ENCODE results near the gene ADAMTS17. TPM values are rescaled to one million over a fixed set of nuclear protein-coding genes. Genes with fewer than 3 reads are reported as not detected.

ADAMTS17 gene
- total and polyA plus RNA-seq, 9 of the 15 experiments (the other 6 are each of a cell fraction or from before 2014, with no cell fraction given), result 0.01 to 0.14 (median 0.07) TPM; not detected in 6

DNA sequence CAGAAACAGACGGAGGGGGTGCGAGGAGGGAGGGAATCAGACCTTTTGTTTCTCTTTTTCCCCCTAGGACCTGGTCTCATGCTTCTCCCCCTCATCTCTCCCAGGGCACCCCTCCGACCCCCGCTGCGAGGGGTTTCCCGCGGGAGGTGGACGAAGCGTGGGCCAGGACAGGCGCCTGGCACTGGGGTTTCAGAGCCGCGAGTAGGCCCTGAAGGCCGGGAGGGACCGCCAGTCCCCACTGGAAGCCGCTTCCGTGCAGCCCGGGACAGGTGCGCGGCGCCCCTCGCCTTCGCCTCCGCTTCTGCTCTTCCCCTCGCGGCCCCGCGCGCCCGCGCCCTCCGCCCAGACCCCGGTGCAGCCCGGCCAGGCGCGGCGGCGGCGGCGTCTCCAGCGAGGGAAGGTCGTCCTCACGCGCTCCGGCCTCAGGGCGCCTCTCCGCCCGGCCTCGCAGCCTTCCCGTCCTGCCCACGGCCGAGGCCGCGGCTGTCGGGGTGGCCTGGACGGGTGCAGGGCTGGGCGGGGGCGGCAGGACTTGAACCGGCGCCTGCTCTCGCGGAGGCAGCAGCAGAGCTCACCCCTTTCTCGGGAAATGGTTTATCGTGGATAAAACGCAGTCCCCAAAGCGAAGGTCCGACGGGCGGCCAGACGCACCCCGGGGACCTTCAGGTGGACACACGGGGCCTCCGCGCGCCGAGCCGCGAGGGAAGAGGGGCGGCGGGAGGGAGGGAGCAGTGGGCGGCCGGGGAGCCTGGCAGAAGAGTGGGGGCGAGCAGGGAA is 31.5 kb upstream of the ADAMTS17 start (continued):
- TF ChIP-seq YBX1 (IDR thresholded peaks at IDR 0.05) (no peak), NR4A1 (CRISPR knock-in tag; IDR thresholded peaks at IDR 0.05) (no peak), NR4A1 (tag; IDR thresholded peaks at IDR 0.05) (no peak), FUS (optimal IDR thresholded peaks at IDR 0.05; ENCODE audit: low read depth, low read length) (no peak), PRPF4 (IDR thresholded peaks at IDR 0.05; ENCODE audit: insufficient read depth, low read depth, low read length, poor library complexity, severe bottlenecking) (no peak), ZFP30 (CRISPR knock-in tag; IDR thresholded peaks at IDR 0.05; ENCODE audit: borderline replicate concordance) (no peak), ZNF174 (CRISPR knock-in tag; IDR thresholded peaks at IDR 0.05) (no peak)

DNA sequence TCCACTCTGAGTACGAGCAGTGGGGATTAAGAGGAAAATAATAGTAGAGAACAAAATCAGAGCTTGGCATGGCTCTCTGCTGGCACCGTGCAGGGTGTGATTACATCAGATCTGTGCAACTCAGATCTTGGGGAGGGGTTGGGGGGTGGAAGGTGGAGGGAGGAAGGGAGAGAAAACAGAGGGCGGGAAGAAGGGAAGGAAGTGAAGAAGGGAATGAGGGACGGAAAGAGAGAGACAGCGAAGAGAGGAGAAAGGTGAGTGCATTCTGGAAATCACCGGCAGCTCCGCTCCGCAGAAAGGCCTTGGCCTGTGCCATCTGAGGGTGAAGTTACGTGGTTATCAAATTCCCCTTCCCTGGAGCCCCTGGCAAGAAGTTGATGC is 31.0 kb upstream of the ADAMTS17 start:
- H2AFZ ChIP-seq (ENCODE audit: low read depth, low read length), result no peak overlapping the region
- POLR2A ChIA-PET, result no interaction called here
- H3K36me3 ChIP-seq (ENCODE audit: control insufficient read depth, insufficient read depth, low read length), result no peaks in the 10 kb centered on the region
- no peaks in the 10 kb centered on the region for H4K20me1 ChIP-seq (replicated peaks; ENCODE audit: control insufficient read depth, insufficient read depth, low read length)
- no peaks in the 10 kb centered on the region for H3K79me2 ChIP-seq (ENCODE audit: control insufficient read depth, insufficient read depth, low read length)
- FAIRE-seq (no peak), DNase-seq (ENCODE audit: extremely low read depth in 1 of 4, low spot score in 3 of 4) (no peak), ATAC-seq (no peak)
- no peaks in the 10 kb centered on the region for H3K9me1 ChIP-seq (ENCODE audit: control insufficient read depth, insufficient read depth, low read length)
- H3K9me3 ChIP-seq (replicated peaks; ENCODE audit: control insufficient read depth, insufficient read depth, low read depth, low read length), result no peaks in the 10 kb centered on the region
- BruUV-seq (replicated peaks), result no TSS peak
- no peak overlapping the region for H3K4me2 ChIP-seq (ENCODE audit: insufficient read depth, low read length)
- intact Hi-C loops (cut with micrococcal nuclease), result no loop called here
- no peaks in the 10 kb centered on the region for H3K4me1 ChIP-seq (replicated peaks in 1 of 2; ENCODE audit: control insufficient read depth in 2 of 2, insufficient read depth in 2 of 2, low read length in 2 of 2)
- H3K27me3 ChIP-seq (ENCODE audit: control insufficient read depth in 2 of 2, insufficient read depth in 2 of 2, low read length in 2 of 2), result peaks cover 2 to 8% of the 10 kb centered on the region in 2 experiments; a peak in 2 of 5 replicates
- in situ Hi-C loops (cut with MboI), result no loop called here
- no peak overlapping the region for H3K4me3 ChIP-seq
- H3K9ac ChIP-seq (ENCODE audit: insufficient read depth in 1 of 2, low read depth in 2 of 2, low read length in 2 of 2), result no peak overlapping the region
- CTCF ChIA-PET (ENCODE audit: low intra/inter-chr PET ratio), result no interaction called here
- 12% methylated on average over 6 of the region's 9 CpGs for WGBS (ENCODE audit: insufficient coverage, low coverage, missing lambda C conversion rate)
- H3K27ac ChIP-seq (ENCODE audit: extremely low read depth, low read depth, low read length), result no peak overlapping the region
- TF ChIP-seq TAF7 (tag; IDR thresholded peaks at IDR 0.05) (no peak), EGR1 (conservative IDR thresholded peaks at IDR 0.05) (no peak), SRSF3 (IDR thresholded peaks at IDR 0.05; ENCODE audit: insufficient read depth, low read length) (no peak), JUNB (CRISPR knock-in tag; conservative IDR thresholded peaks at IDR 0.05) (no peak), MTA3 (IDR thresholded peaks at IDR 0.05; ENCODE audit: borderline replicate concordance) (no peak), MCM2 (IDR thresholded peaks at IDR 0.05; ENCODE audit: low read depth) (no peak), RHOXF2B (CRISPR knock-in tag; conservative IDR thresholded peaks at IDR 0.05) (no peak)
- TF ChIP-seq, protein P1, sequence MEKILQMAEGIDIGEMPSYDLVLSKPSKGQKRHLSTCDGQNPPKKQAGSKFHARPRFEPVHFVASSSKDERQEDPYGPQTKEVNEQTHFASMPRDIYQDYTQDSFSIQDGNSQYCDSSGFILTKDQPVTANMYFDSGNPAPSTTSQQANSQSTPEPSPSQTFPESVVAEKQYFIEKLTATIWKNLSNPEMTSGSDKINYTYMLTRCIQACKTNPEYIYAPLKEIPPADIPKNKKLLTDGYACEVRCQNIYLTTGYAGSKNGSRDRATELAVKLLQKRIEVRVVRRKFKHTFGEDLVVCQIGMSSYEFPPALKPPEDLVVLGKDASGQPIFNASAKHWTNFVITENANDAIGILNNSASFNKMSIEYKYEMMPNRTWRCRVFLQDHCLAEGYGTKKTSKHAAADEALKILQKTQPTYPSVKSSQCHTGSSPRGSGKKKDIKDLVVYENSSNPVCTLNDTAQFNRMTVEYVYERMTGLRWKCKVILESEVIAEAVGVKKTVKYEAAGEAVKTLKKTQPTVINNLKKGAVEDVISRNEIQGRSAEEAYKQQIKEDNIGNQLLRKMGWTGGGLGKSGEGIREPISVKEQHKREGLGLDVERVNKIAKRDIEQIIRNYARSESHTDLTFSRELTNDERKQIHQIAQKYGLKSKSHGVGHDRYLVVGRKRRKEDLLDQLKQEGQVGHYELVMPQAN (IDR thresholded peaks at IDR 0.05; ENCODE audit: borderline replicate concordance), result no peak
- TF ChIP-seq, protein P2, sequence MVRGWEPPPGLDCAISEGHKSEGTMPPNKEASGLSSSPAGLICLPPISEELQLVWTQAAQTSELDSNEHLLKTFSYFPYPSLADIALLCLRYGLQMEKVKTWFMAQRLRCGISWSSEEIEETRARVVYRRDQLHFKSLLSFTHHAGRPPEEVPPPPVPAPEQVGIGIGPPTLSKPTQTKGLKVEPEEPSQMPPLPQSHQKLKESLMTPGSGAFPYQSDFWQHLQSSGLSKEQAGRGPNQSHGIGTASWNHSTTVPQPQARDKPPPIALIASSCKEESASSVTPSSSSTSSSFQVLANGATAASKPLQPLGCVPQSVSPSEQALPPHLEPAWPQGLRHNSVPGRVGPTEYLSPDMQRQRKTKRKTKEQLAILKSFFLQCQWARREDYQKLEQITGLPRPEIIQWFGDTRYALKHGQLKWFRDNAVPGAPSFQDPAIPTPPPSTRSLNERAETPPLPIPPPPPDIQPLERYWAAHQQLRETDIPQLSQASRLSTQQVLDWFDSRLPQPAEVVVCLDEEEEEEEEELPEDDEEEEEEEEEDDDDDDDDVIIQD (CRISPR knock-in tag; IDR thresholded peaks at IDR 0.05), result no peak
- TF ChIP-seq, protein P3, sequence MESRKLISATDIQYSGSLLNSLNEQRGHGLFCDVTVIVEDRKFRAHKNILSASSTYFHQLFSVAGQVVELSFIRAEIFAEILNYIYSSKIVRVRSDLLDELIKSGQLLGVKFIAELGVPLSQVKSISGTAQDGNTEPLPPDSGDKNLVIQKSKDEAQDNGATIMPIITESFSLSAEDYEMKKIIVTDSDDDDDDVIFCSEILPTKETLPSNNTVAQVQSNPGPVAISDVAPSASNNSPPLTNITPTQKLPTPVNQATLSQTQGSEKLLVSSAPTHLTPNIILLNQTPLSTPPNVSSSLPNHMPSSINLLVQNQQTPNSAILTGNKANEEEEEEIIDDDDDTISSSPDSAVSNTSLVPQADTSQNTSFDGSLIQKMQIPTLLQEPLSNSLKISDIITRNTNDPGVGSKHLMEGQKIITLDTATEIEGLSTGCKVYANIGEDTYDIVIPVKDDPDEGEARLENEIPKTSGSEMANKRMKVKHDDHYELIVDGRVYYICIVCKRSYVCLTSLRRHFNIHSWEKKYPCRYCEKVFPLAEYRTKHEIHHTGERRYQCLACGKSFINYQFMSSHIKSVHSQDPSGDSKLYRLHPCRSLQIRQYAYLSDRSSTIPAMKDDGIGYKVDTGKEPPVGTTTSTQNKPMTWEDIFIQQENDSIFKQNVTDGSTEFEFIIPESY (CRISPR knock-in tag; IDR thresholded peaks at IDR 0.05), result no peak
